ENCODE data around the gene CSTPP1.

- TF ChIP-seq CTCF (IDR thresholded peaks at IDR 0.05) (no peak), POLR2AphosphoS5 (IDR thresholded peaks at IDR 0.05) (no peak), POLR2A (IDR thresholded peaks at IDR 0.05) (no peak), EP300 (IDR thresholded peaks at IDR 0.05; ENCODE audit: low read depth) (no peak)
Measured at GRCh38 chr11:47207459-47207858, 270.9 kb downstream of the CSTPP1 start.
